ENCODE measurements around the gene KLF12. TPM values are rescaled to one million over a fixed set of nuclear protein-coding genes. Genes with fewer than 3 reads are reported as not detected.

KLF12 gene
- total RNA-seq, 1 experiment from 2014 or later, result 7.2 TPM

DNA sequence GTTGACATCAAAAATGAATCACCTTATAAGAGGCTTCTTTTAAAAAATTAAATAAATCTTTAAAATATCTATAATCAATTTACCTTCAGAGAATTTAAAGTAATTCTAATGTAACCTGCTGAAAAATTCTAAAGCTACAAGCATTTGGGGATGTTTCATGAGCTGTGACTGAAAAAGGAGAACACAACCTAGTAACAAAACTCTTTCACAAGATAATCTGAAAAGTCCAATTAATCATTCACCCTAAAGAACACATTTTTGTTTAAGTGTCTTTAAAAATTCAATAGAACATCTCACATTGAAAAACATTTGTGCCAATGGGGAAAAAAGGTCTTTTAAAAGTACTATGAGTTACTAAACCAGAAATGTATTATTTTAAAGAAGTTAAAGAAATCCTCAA lies 22.8 kb downstream of the KLF12 start:
- Mint-ChIP-seq H3K27ac (ENCODE audit: low read depth, unreplicated experiment) (no peak overlapping the region), H3K4me3 (ENCODE audit: unreplicated experiment) (no peak overlapping the region), H3K4me1 (ENCODE audit: insufficient read depth, unreplicated experiment) (peaks cover 12% of the 10 kb centered on the region), H3K36me3 (ENCODE audit: insufficient read depth, unreplicated experiment) (no peaks in the 10 kb centered on the region), H3K9me3 (ENCODE audit: unreplicated experiment) (peaks cover 6% of the 10 kb centered on the region), H3K27me3 (ENCODE audit: insufficient read depth, unreplicated experiment) (no peaks in the 10 kb centered on the region)
- ChIA-PET POLR2A (interaction anchor here (0.6 kb wide), 1 partner anchor 192 kb away, joined by 3 read pairs; no protein-coding TSS in a partner anchor), CTCF (no interaction called here)
- DNase-seq (ENCODE audit: unreplicated experiment), result no peak
- intact Hi-C loops (cut with micrococcal nuclease), result no loop called here
- TF ChIP-seq CTCF (IDR thresholded peaks at IDR 0.05; ENCODE audit: unreplicated experiment), result no peak
- no TSS peak for BruUV-seq (replicated peaks)

DNA sequence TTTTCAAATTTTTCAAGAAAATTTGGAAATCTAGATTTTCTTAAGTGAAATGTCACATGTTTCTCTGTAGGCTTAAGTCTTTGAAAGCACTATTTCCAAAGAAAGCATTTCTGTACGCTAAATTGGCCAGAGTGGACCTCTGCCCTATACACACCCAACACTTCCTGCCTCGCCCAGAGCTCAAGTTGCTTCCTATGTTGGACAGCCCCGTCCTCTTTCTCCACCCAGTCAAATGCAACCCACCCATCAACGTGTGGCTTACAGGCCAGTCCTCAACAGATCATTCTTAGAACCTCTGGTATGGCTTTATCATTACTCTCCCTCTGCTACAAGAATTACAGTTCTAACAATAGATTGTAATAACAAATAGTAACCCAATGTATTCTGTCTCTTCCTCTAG lies 24.2 kb downstream of the KLF12 start:
- H3K9me3 Mint-ChIP-seq (ENCODE audit: unreplicated experiment), result no peaks in the 10 kb centered on the region
- POLR2A ChIA-PET, result no interaction called here
- peaks cover 12% of the 10 kb centered on the region for H3K4me1 Mint-ChIP-seq (ENCODE audit: insufficient read depth, unreplicated experiment)
- no TSS peak for BruUV-seq (replicated peaks)
- H3K4me3 Mint-ChIP-seq (ENCODE audit: unreplicated experiment), result no peak overlapping the region
- CTCF ChIA-PET, result interaction anchor here (0.7 to 1.4 kb wide), 3 partner anchors 10 to 274 kb away, joined by 3 read pairs; no protein-coding TSS in a partner anchor
- TF ChIP-seq CTCF (IDR thresholded peaks at IDR 0.05; ENCODE audit: unreplicated experiment), result no peak
- H3K36me3 Mint-ChIP-seq (ENCODE audit: insufficient read depth, unreplicated experiment), result no peaks in the 10 kb centered on the region
- intact Hi-C loops (cut with micrococcal nuclease), result no loop called here
- peak; percentile 13 for DNase-seq (ENCODE audit: unreplicated experiment)
- no peak overlapping the region for H3K27ac Mint-ChIP-seq (ENCODE audit: low read depth, unreplicated experiment)
- H3K27me3 Mint-ChIP-seq (ENCODE audit: insufficient read depth, unreplicated experiment), result no peaks in the 10 kb centered on the region

- no peak for TF ChIP-seq CTCF (IDR thresholded peaks at IDR 0.05; ENCODE audit: unreplicated experiment)
- no peak overlapping the region for H3K27ac Mint-ChIP-seq (ENCODE audit: low read depth, unreplicated experiment)
- H3K4me3 Mint-ChIP-seq (ENCODE audit: unreplicated experiment), result no peak overlapping the region
- peaks cover 12% of the 10 kb centered on the region for H3K4me1 Mint-ChIP-seq (ENCODE audit: insufficient read depth, unreplicated experiment)
- intact Hi-C loops (cut with micrococcal nuclease), result no loop called here
- CTCF ChIA-PET, result no interaction called here
- no peaks in the 10 kb centered on the region for H3K27me3 Mint-ChIP-seq (ENCODE audit: insufficient read depth, unreplicated experiment)
- no peaks in the 10 kb centered on the region for H3K36me3 Mint-ChIP-seq (ENCODE audit: insufficient read depth, unreplicated experiment)
- no peak for DNase-seq (ENCODE audit: unreplicated experiment)
- no TSS peak for BruUV-seq (replicated peaks)
- POLR2A ChIA-PET, result no interaction called here
- H3K9me3 Mint-ChIP-seq (ENCODE audit: unreplicated experiment), result no peaks in the 10 kb centered on the region
Observed at GRCh38 chr13:74107598-74107997, 26.6 kb downstream of the KLF12 start.

- TF ChIP-seq CTCF (IDR thresholded peaks at IDR 0.05; ENCODE audit: unreplicated experiment), result no peak
- intact Hi-C loops (cut with micrococcal nuclease), result no loop called here
- BruUV-seq (replicated peaks), result no TSS peak
- Mint-ChIP-seq H3K4me1 (ENCODE audit: insufficient read depth, unreplicated experiment) (peaks cover 12% of the 10 kb centered on the region), H3K27me3 (ENCODE audit: insufficient read depth, unreplicated experiment) (no peaks in the 10 kb centered on the region), H3K9me3 (ENCODE audit: unreplicated experiment) (peaks cover 10% of the 10 kb centered on the region), H3K4me3 (ENCODE audit: unreplicated experiment) (no peak overlapping the region), H3K36me3 (ENCODE audit: insufficient read depth, unreplicated experiment) (no peaks in the 10 kb centered on the region), H3K27ac (ENCODE audit: low read depth, unreplicated experiment) (no peak overlapping the region)
- ChIA-PET POLR2A (no interaction called here), CTCF (interaction anchor here (0.7 kb wide), 1 partner anchor 183 kb away, joined by 3 read pairs; no protein-coding TSS in a partner anchor)
- no peak for DNase-seq (ENCODE audit: unreplicated experiment)
Observed at GRCh38 chr13:74105871-74106270, 28.3 kb downstream of the KLF12 start.

Measured in MCF 10A (cell line).